Embryonic facial prominence (tissue), 1 donor: Measurements from ENCODE around the gene IZUMO4.
"Not testable (repeated sequence)": the region's sequence is repeated elsewhere in the genome, so short reads cannot be mapped to it uniquely, and the experiment has no call there.

Source experiments
- DNase-seq: peaks from one replicate; pipeline ENCODE4 v3.0.0-alpha.2; 2016; ENCODE audit errors: extremely low spot score

Gene IZUMO4

GRCh38 chr19:2080336-2080988, 16.3 kb upstream of the IZUMO4 start:
- DNase-seq = no peak

GRCh38 chr19:2081873-2082810, 14.6 kb upstream of the IZUMO4 start:
- no peak for DNase-seq

GRCh38 chr19:2083174-2083854, 13.4 kb upstream of the IZUMO4 start:
- DNase-seq = no peak

- DNase-seq = no peak
Measured at GRCh38 chr19:2084993-2085720, 11.6 kb upstream of the IZUMO4 start.

- DNase-seq = not testable (repeated sequence)
Measured at GRCh38 chr19:2086695-2087620, 9.8 kb upstream of the IZUMO4 start.

DNA sequence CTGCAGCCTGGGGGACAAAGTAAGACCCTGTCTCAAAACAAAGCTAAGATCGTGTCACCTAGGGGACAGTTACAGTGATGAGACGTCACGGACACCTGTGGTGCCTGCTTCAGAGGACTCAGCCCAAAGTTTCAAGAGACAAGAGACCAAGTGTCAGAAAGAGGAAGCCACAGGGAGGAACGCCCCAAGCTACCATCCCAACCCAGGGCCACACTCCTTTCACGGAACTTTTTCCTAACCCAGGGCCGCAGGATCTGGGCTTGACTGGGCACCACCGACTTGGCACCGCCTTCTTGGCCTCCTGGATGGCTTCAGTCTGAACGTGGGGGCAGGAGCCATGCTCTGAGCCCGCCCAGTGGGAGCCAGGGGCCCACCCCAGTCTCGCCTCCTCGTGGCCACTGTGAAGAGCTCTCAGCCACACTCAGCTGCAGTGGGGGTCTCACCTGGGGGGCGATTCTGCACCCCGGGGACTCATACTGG, 9.1 kb upstream of the IZUMO4 start:
- DNase-seq = no peak

- DNase-seq = no peak
Measured at GRCh38 chr19:2089001-2089711, 7.6 kb upstream of the IZUMO4 start.

DNA sequence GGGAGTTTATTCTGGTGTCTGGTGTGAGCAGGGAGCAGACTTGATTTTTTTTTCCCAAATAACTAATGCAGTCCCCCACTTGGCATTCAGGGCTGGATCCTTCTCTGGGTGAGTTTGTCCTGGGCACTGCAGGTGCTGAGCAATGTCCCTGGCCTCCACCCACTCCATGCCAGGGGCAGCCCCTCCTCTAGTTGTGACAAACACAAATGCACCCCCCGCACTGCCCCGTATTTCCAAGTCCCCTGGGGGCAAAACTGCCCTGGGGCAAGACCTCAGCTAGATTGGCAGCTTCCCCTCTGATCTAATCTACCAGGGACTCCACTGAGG, 7.0 kb upstream of the IZUMO4 start:
- no peak for DNase-seq

DNA sequence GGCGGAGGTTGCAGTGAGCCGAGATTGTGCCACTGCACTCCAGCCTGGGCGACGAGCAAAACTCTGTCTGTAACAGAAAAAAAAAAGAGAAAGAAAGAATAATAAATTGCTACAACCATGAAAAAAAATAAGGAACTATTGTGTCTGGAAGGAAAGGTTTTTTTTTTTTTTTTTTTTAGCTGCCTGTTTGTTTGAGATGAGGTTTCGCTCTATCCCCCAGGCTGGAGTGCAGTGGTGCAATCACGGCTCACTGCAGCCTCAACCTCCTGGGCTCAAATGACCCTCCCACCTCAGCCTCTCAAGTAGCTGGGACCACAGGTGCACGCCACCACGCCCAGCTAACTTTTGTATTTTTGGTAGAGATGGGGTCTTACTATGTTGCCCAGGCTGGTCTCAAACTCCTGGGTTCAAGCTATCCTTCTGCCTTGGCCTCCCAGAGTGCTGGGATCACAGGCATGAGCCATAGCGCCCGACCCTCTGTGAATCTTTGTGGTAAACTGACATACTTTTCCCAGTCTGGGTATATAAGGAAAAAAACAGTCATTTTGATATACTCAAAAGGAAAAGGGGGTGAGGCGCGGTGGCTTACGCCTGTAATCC, 4.7 kb upstream of the IZUMO4 start:
- not testable (repeated sequence) for DNase-seq

DNA sequence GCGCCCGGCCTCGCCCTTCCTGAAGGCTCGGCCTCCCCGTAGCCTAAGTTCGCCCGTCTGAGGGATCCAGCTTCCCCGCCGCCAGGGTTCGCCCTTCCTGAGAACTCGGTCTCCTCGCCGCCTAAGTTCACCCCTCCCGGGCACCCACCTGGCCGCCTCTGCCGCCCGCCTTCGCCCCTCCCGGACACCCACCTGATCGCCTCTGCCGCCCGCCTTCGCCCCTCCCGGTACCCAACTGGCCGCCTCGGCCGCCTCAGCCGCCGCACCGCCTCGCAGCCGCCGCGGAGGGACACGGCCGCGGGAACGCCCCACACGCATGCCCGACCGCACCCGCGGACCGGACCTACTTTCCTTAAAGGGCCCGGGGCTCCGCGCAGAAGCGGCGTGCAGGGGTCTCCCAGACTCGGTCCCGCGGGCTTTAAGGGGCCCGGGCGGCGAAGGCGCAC, 658 bp upstream of the IZUMO4 start, which contains the start of gene MOB3A:
MOB3A (minus strand) TSS at position 293 of the 446 bp plus-strand sequence. CDS start 17,766 bp downstream, outside the sequence.
- DNase-seq = peak; percentile 80

DNA sequence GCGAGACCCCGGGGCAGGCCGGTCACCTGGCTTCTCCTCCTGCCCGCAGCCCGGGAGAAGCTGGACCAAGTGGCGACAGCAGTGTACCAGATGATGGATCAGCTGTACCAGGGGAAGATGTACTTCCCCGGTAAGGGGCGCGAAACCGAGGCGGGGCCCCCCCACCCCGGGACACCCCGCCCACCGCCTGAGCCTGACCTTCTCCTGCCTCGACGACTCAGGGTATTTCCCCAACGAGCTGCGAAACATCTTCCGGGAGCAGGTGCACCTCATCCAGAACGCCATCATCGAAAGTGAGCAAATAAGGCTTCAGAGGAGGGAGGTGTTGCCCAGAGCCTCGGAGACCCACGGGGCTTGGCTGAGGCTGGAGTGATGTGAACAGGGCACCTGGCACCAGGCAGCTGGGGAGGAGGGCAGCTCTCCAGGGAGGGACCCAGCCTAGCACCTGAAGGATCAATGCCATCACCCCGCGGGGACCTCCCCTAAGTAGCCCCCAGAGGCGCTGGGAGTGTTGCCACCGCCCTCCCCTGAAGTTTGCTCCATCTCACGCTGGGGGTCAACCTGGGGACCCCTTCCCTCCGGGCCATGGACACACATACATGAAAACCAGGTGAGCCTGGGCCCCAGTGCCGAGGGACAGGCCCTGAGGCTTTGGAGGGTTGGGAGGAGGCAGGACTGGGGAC, 629 bp downstream of the IZUMO4 start:
- DNase-seq = no peak

DNA sequence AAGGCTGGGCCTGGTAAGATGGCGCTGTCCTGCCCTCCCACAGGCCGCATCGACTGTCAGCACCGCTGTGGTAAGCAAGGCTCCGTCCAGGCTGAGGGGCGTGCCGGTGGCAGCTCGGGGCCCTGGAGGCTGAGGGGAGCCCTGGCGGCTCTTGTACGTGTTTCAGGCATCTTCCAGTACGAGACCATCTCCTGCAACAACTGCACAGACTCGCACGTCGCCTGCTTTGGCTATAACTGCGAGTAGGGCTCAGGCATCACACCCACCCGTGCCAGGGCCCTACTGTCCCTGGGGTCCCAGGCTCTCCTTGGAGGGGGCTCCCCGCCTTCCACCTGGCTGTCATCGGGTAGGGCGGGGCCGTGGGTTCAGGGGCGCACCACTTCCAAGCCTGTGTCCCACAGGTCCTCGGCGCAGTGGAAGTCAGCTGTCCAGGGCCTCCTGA, 1.2 kb downstream of the IZUMO4 start:
- DNase-seq = no peak

DNA sequence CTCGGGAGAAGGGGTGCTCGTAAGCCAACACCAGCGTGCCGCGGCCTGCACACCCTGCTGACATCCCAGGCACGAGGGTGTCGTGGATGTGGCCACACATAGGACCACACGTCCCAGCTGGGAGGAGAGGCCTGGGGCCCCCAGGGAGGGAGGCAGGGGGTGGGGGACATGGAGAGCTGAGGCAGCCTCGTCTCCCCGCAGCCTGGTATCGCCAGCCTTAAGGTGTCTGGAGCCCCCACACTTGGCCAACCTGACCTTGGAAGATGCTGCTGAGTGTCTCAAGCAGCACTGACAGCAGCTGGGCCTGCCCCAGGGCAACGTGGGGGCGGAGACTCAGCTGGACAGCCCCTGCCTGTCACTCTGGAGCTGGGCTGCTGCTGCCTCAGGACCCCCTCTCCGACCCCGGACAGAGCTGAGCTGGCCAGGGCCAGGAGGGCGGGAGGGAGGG, 2.4 kb downstream of the IZUMO4 start:
- no peak for DNase-seq

DNA sequence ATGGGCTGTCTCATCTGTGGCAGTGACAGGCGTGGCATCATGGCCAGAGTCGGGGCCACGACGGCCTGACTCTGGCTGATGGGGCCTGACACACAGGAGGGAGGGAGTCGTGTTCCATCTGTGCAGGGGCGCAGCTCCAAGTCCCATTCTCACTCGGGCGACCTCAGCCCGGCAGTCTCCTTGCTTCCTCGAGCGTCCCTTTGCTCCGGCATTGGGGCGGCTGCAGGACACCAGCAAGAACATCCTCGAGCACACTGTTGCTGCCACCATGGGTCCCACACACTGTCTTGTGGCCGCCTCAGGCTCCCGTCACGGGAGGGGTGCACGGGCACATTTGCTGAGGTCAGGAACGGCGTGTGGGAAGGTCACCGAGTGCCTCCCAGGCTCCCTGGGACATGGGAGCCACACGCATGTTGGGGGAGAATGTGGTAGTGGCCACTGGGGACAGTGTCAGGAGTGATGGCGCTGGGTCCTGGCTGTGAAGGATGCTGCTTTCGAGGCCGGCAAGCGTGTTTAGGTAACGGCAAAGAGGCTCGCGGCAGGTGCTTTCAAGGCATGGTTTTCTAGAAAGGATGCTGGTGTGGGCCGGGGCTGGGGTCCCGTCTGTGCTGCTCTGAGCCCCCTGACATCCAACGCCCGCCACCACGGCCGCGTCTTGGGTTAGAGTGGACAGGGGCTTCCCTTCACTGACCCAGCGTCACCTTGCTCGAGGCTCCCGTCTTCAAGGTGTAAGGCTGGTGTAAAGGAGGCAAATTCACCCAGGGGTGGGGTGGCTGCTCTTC, 3.4 kb downstream of the IZUMO4 start:
- no peak for DNase-seq

- DNase-seq = no peak
Measured at GRCh38 chr19:2100719-2101061, 4.0 kb downstream of the IZUMO4 start.

DNA sequence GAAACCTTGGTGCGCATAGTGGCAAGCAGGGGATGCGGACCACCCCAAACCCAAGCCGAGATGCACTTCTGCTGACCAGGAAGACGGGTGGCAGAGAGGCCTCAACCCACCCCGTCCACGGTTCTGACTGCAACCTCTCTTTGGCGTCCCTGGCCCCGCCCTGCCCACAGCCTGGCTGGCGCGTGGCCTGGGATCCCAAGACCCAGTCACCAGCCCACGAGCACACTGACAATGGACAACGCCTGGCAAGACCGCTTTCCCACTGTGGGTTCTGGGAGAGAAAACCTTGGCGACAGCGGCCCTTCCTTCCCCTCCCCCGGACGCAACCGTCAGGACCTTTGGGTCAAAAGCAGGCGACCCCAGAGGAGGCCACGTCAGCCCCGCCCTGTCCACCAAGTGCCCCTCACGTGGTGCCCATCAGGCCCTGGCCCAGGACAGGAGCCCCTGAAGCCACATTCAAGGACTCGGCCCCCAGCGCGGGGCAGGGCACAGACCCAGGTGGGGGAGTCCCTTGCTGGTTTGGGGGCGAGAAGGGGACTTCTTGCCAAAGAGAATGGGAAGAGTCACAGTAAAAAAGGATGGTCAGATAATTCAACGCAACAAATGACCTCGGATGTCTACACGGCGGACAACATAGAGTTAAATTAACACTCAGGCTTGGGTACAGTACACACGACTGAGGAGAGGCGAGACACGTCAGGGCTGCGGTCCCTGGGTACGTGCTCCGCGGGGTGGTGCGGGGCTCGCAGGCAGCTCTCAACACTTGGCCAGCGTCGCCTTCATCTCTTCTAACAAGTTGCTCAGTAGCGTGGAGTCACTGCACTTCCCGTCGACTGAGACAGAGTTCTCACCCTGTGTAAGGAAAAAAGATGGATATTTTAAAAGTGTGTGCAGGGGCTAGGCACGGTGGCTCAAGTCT, 5.0 kb downstream of the IZUMO4 start:
- no peak for DNase-seq
